ENCODE measurements around the gene GUCY2D. TPM values are rescaled to one million over a fixed set of nuclear protein-coding genes. Genes with fewer than 3 reads are reported as not detected.
"Not testable (repeated sequence)": the region's sequence is repeated elsewhere in the genome, so short reads cannot be mapped to it uniquely, and the experiment has no call there.

The GUCY2D gene
- total RNA-seq (2014; rRNA removed; shearing (Covaris generic)) (not detected in 2 replicates), total RNA-seq (2022) (not detected in 2 replicates), Bru-seq, nascent RNA (not detected), BruChase-seq, experiment 1, labeled RNA remaining after a 6-hour chase (not detected), BruChase-seq, experiment 2, labeled RNA remaining after a 2-hour chase (percentile 7 among the genes with signal in this experiment)
- long read RNA-seq, result 0 reads

GRCh38 chr17:8001976-8002720 lies at the start of gene GUCY2D:
Gene GUCY2D, plus strand, starts transcription at chr17:8002615. Its CDS starts 433 bp downstream, at chr17:8003048.
- Histone ChIP-seq H3K79me2 (ENCODE audit: insufficient read depth, low read depth, low read length) (no peaks in the 10 kb centered on the region), H3K9me2 (ENCODE audit: insufficient read depth, low read length) (no peaks in the 10 kb centered on the region), H3K27ac (ENCODE audit: low read depth, low read length, poor library complexity, severe bottlenecking) (no peak within 1 kb of the TSS), H2AFZ (ENCODE audit: low read length) (peak within 1 kb of the TSS; percentile 44; the same call in 1 of the 2 replicates), H3K36me3 (ENCODE audit: insufficient read depth, low read length) (no peaks in the 10 kb centered on the region), H4K20me1 (ENCODE audit: insufficient read depth, low read length) (no peaks in the 10 kb centered on the region), H3K4me2 (ENCODE audit: low read length) (peak within 1 kb of the TSS; percentile 57), H3K4me3 (ENCODE audit: low read depth, low read length, poor library complexity, severe bottlenecking) (peak within 1 kb of the TSS; percentile 19), H3K9me3 (ENCODE audit: low read length) (no peaks in the 10 kb centered on the region), H3K4me1 (ENCODE audit: insufficient read depth, low read length, poor library complexity, severe bottlenecking) (peaks cover 12% of the 10 kb centered on the region)
- BruUV-seq (replicated peaks), result no TSS peak
- intact Hi-C loops (cut with micrococcal nuclease; ENCODE audit: unreplicated experiment), result no loop called here
- CTCF ChIA-PET (ENCODE audit: unreplicated experiment), result no interaction called here
- no peak for TF ChIP-seq EZH2phosphoT487 (IDR thresholded peaks at IDR 0.05; ENCODE audit: borderline replicate concordance, low read depth, low read length)
- no peak for DNase-seq (ENCODE audit: low spot score)
- POLR2A ChIA-PET, result interaction anchor here (0.6 to 1.2 kb wide), 4 partner anchors 9 to 545 kb away, joined by 3 to 4 read pairs (median 3); no protein-coding TSS in a partner anchor

GRCh38 chr17:7953266-7953665 lies 49.1 kb upstream of the GUCY2D start:
- H3K79me2 ChIP-seq (ENCODE audit: insufficient read depth, low read depth, low read length); H3K4me2 ChIP-seq (ENCODE audit: low read length); H3K4me3 ChIP-seq (ENCODE audit: low read depth, low read length, poor library complexity, severe bottlenecking); H3K9me2 ChIP-seq (ENCODE audit: insufficient read depth, low read length); H2AFZ ChIP-seq (ENCODE audit: low read length); BruUV-seq (replicated peaks); DNase-seq (ENCODE audit: low spot score); H3K27ac ChIP-seq (ENCODE audit: low read depth, low read length, poor library complexity, severe bottlenecking); H3K4me1 ChIP-seq (ENCODE audit: insufficient read depth, low read length, poor library complexity, severe bottlenecking); H4K20me1 ChIP-seq (ENCODE audit: insufficient read depth, low read length); H3K9me3 ChIP-seq (ENCODE audit: low read length); intact Hi-C loops (cut with micrococcal nuclease; ENCODE audit: unreplicated experiment); POLR2A ChIA-PET: not testable (repeated sequence)
- H3K36me3 ChIP-seq (ENCODE audit: insufficient read depth, low read length), result peaks cover 24% of the 10 kb centered on the region; the same call in 1 of the 2 replicates
- CTCF ChIA-PET (ENCODE audit: unreplicated experiment), result interaction anchor here (0.5 kb wide), 1 partner anchor 35 kb away, joined by 3 read pairs; no protein-coding TSS in a partner anchor

- CTCF ChIA-PET (ENCODE audit: unreplicated experiment), result no interaction called here
- BruUV-seq (replicated peaks), result no TSS peak
These were observed 46.8 kb upstream of the GUCY2D start for GRCh38 chr17:7955414-7956227.

More at GRCh38 chr17:7955414-7956227, 46.8 kb upstream of the GUCY2D start:
- TF ChIP-seq EZH2phosphoT487 (IDR thresholded peaks at IDR 0.05; ENCODE audit: borderline replicate concordance, low read depth, low read length), result no peak
- TF ChIP-seq CTCF (conservative IDR thresholded peaks at IDR 0.05; ENCODE audit: low read length), result no peak
- POLR2A ChIA-PET, result interaction anchor here (0.6 to 0.8 kb wide), 4 partner anchors 22 to 226 kb away, joined by 3 to 6 read pairs (median 4); no protein-coding TSS in a partner anchor
- Histone ChIP-seq H3K4me1 (ENCODE audit: insufficient read depth, low read length, poor library complexity, severe bottlenecking) (no peaks in the 10 kb centered on the region), H3K9me3 (ENCODE audit: low read length) (no peaks in the 10 kb centered on the region), H3K4me2 (ENCODE audit: low read length) (no peak overlapping the region), H4K20me1 (ENCODE audit: insufficient read depth, low read length) (no peaks in the 10 kb centered on the region), H3K36me3 (ENCODE audit: insufficient read depth, low read length) (peaks cover 1% of the 10 kb centered on the region; the same call in 1 of the 2 replicates), H3K9me2 (ENCODE audit: insufficient read depth, low read length) (no peaks in the 10 kb centered on the region), H3K27ac (ENCODE audit: low read depth, low read length, poor library complexity, severe bottlenecking) (no peak overlapping the region), H3K79me2 (ENCODE audit: insufficient read depth, low read depth, low read length) (no peaks in the 10 kb centered on the region), H3K4me3 (ENCODE audit: low read depth, low read length, poor library complexity, severe bottlenecking) (no peak overlapping the region), H2AFZ (ENCODE audit: low read length) (no peak overlapping the region)
- intact Hi-C loops (cut with micrococcal nuclease; ENCODE audit: unreplicated experiment), result no loop called here
- DNase-seq (ENCODE audit: low spot score), result no peak

Data from OCI-LY7 (cell line).